Inferior parietal cortex (tissue), 1 donor: Measurements from ENCODE around the gene GABRP.

Source experiments
- DNase-seq: peaks from one replicate; pipeline ENCODE4 v3.0.0-alpha.2; 2016; ENCODE audit errors: extremely low spot score

GABRP gene

DNA sequence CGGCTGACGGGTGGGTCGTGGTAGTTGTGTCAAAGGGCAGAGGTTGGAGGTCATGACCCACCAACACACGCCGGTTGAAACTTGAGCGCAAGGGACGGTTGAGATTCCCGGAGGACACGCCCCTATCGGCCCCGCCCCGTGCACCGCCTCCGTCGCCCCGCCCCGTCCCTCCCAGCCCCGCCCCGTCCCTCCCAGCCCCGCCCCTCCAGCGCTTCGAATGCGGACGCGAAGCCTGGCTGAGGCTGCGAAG is 78.1 kb downstream of the GABRP start:
- DNase-seq: no peak

DNA sequence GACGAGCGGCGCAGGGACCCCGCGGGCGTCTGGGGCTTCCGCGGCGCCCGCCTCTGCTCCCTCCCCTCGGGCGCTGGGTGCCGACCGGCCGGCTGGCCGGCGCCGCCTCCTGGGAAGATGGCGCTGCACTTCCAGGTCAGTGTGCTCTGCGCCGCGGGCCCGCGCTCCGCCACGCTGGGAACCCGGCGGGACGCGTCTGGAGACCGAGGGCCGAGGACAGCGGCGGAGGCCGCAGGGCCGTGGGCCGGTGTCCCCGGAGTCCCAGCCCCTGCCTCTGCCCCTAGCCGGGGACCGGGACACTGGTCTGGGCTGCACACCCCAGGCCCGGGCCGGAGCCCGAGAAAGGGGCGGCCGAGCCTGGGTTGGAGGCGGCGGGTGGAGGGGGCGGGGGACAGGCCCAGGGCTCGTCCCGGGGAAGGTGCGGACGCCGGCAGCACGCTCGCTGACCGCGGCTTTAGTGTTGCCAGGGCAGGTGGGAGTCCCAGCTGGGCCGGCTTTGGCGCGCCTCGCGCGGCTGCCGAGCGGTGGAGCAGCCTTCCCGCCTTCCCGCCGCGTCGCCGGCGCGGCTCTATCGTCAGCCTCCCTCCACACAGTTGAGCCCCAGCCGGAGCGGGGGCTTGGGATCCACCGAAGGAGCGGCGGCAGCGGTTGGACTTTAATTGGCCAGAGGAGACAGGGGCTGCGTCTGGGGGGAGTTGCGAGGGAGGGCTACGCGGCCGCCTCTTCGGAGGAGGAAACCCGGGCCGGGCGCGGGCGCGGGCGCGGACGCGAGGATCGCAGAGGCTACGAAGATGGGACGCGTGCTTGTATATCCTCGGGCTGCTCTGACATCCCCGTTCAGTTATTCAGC is 78.6 kb downstream of the GABRP start, which contains the start of gene RANBP17:
Gene RANBP17, plus strand, starts transcription at position 102 of the 850 bp plus-strand sequence.
- no peak for DNase-seq

DNA sequence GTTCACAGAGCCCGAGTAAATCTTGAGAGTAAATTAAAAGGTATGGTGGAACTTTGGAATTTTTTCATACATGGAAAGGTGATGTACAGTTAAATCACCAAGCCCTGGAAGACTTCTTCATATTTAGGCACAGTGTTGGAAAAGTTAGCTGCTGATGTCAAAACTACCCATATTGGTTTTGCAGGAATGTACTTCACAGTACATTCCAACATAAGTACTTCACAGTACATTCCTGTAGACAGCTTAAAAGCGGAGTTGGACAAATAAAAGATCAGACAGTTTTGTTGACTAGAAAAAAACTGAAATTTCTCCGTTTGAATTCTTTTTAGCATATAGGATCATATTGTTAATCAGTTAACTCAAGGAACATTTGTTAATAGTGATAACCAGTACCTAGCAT is 80.1 kb downstream of the GABRP start:
- no peak for DNase-seq
